Right ventricle myocardium inferior (tissue), 1 donor: ENCODE results near the gene NPHP1. TPM values are rescaled to one million over a fixed set of nuclear protein-coding genes. Genes with fewer than 3 reads are reported as not detected.

Experiments used
- ATAC-seq: fragments of 200-7000 bp; cut with Tn5 transposase; one replicate; pipeline ENCODE4 v1.9.1; 2020; ENCODE audit warnings: mild to moderate bottlenecking, moderate library complexity
- DNase-seq: peaks from one replicate; pipeline ENCODE4 v3.0.0; 2021; ENCODE audit errors: missing footprints
- intact Hi-C: fragments of 100-400 bp; cut with DNase I; formaldehyde crosslinking; loops from one replicate; pipeline ENCODE4 v1.11.0; 2022
- total RNA-seq: library from RNA; stranded (reverse); fragmentation: NEBNext Ultra II Directional; extraction: Animal tissue kit (Norgen Biotek cat#: 25700); gene quantifications from one replicate; pipeline ENCODE4 v1.2.1, GENCODE V29; 2021
- donor health status: DM: no; HTN: yes; CAD: no; lungs with severe emphysema.

The NPHP1 gene
- total RNA-seq, 1 donor from 2014 or later, result 5.5 TPM

GRCh38 chr2:110149330-110150220 is 55.2 kb downstream of the NPHP1 start:
- DNase-seq (no peak), ATAC-seq (no peak)
- intact Hi-C loops, result no loop called here

GRCh38 chr2:110146945-110147332 is 57.9 kb downstream of the NPHP1 start:
- ATAC-seq (no peak), DNase-seq (no peak)
- intact Hi-C loops, result no loop called here

GRCh38 chr2:110146183-110146944 is 58.4 kb downstream of the NPHP1 start:
- DNase-seq (no peak), ATAC-seq (no peak)
- intact Hi-C loops, result no loop called here

DNA sequence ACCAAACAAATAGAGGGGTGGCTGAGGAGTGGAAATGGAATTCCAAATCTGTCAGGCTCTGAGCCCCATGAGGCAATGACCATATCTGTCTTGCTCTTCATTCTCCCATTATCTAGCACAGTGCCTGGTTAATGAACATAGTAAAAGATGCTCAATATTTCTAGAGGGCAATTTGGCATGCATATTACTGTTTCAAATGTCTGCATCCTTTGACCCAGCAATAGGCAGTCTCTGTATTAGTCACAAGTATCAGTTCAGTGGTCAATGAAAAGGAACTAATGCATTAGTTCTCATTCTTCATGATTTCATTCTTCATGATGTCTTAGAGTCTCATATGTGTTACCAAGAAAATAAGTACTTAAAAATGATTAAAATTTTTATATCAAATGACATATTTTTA is 60.8 kb downstream of the NPHP1 start:
- no peak for ATAC-seq
- no peak for DNase-seq
- intact Hi-C loops, result no loop called here

- intact Hi-C loops, result no loop called here
Observed at GRCh38 chr2:110140401-110140800, 64.4 kb downstream of the NPHP1 start.

DNA sequence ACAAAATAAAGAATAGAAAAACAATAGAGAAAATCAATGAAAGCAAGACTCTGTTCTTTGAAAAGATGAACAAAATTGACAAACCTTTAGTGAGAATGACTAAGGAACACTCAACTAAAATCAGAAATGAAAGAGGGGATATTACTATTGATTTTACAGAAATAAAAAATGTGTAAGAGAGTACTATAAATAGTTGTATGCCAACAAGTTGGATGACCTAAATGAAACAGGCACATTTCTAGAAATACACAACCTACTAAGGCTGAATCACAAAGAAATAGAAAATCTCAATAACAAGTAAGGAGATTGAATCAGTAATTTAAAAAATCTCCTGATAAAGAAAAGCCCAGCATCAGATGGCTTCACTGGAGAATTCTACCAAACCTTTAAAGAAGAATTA is 70.8 kb downstream of the NPHP1 start:
- ATAC-seq, result no peak
- intact Hi-C loops, result no loop called here
- no peak for DNase-seq

More at GRCh38 chr2:110140401-110140800, 64.4 kb downstream of the NPHP1 start:
- ATAC-seq, result no peak
- no peak for DNase-seq

- no peak for ATAC-seq
- intact Hi-C loops, result no loop called here
- DNase-seq, result no peak
Observed at GRCh38 chr2:110131166-110131565, 73.6 kb downstream of the NPHP1 start.

- ATAC-seq, result no peak
- intact Hi-C loops, result no loop called here
Observed at GRCh38 chr2:110130757-110131156, 74.1 kb downstream of the NPHP1 start.

GRCh38 chr2:110126906-110127305 is 77.9 kb downstream of the NPHP1 start:
- intact Hi-C loops, result no loop called here
- DNase-seq (no peak), ATAC-seq (no peak)

More at GRCh38 chr2:110130757-110131156, 74.1 kb downstream of the NPHP1 start:
- DNase-seq, result no peak

GRCh38 chr2:110126086-110126773 is 78.6 kb downstream of the NPHP1 start:
- intact Hi-C loops, result no loop called here
- DNase-seq (no peak), ATAC-seq (no peak)

DNA sequence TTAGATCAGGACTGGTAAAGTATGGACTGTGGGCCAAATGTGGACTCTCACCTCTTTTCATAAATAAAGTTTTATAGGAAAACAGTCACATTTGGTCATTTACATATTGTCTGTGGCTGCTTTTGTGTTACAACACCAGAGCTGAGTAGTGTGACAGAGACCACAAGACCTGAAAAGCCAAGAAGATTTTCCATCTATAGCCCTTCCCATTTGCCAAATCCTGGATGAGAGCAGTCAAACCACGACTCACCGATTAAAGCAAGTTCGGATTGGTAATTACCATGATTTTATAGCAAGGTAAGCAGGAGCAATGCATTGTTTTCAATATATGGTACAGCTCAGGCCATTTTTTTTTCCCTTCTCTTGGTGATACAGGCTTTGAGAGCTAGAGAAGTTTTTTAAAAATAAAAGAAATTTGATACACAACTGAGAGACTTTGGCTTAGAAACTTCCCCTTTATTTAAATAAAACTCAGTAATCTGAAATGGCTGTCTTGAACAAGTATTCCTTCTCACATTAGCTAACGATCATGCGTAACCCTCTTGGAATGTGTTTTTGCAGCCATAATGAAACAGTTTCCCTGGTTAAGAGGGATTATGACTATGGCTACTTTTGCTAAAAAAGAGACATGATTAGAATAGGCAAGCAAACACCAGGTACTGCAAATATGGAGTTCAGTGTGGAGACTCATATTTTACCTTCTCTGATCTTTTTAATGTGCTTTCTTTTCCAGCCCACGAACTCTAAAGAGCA is 79.7 kb downstream of the NPHP1 start:
- intact Hi-C loops, result no loop called here
- ATAC-seq, result no peak
- DNase-seq, result no peak

- ATAC-seq, result no peak
- no peak for DNase-seq
Observed at GRCh38 chr2:110124038-110124825, 80.6 kb downstream of the NPHP1 start.

GRCh38 chr2:110121592-110121991 is 83.2 kb downstream of the NPHP1 start:
- no peak for ATAC-seq
- intact Hi-C loops, result no loop called here
- no peak for DNase-seq

More at GRCh38 chr2:110124038-110124825, 80.6 kb downstream of the NPHP1 start:
- intact Hi-C loops, result no loop called here

GRCh38 chr2:110121052-110121334 is 83.8 kb downstream of the NPHP1 start:
- ATAC-seq (no peak), DNase-seq (no peak)
- intact Hi-C loops, result no loop called here

- ATAC-seq (no peak), DNase-seq (no peak)
- intact Hi-C loops, result no loop called here
Observed at GRCh38 chr2:110120171-110121051, 84.4 kb downstream of the NPHP1 start.

- intact Hi-C loops, result loop anchor here (2.0 kb wide), 1 partner anchor 41 kb away; no protein-coding TSS in a partner anchor
- no peak for DNase-seq
- ATAC-seq, result peak; percentile 75
Observed at GRCh38 chr2:110116033-110116710, 88.6 kb downstream of the NPHP1 start.
